Lower leg skin (tissue), 4 donors: ENCODE measurements around the gene GCM1. TPM values are rescaled to one million over a fixed set of nuclear protein-coding genes. Genes with fewer than 3 reads are reported as not detected.

Experiments used
- DNase-seq, 2 donors: peaks; one replicate each; pipeline ENCODE4 v3.0.0-alpha.2; 2019; ENCODE audit warnings: low spot score in 2 of 2
- H3K4me3 ChIP-seq: fragments of 200-600 bp; sonication (generic); 2 replicates; pipeline ENCODE4 v1.5.1; 2017; ENCODE audit warnings: mild to moderate bottlenecking, low read depth; ENCODE audit not compliant: poor library complexity, severe bottlenecking
- CTCF ChIP-seq, 3 donors: fragments of 450-650 bp; IDR thresholded peaks; one replicate each; pipeline ENCODE4 v1.5.1; 2016; ENCODE audit warnings: antibody characterized with exemption in 3 of 3, mild to moderate bottlenecking in 3 of 3, moderate library complexity in 2 of 3
- POLR2A ChIP-seq, 2 donors: fragments of 450-650 bp; IDR thresholded peaks; one replicate each; pipeline ENCODE4 v1.6.1; 2016 to 2017; ENCODE audit warnings: antibody characterized with exemption in 2 of 2, mild to moderate bottlenecking in 1 of 2, moderate library complexity in 1 of 2
- WGBS, 2 donors: methylation state at CpG; one replicate each; pipeline ENCODE4 v1.1.5; 2018; 5-methylcytosine and 5-hydroxymethylcytosine counted together
- intact Hi-C: fragments of 100-400 bp; cut with DNase I; formaldehyde crosslinking; loops from one replicate; pipeline ENCODE4 v1.15.0; 2023; ENCODE audit warnings: low total_unique reads
- total RNA-seq, 4 donors: library from RNA; depleted of rRNA; stranded (reverse); fragments of >200 nt; gene quantifications; one replicate each; pipeline ENCODE4 v1.1.0, GENCODE V29; 2016

GCM1 gene
- total RNA-seq, 4 donors from 2014 or later, result not detected

GRCh38 chr6:53119772-53120409 lies 28.8 kb downstream of the GCM1 start:
- 25 to 31% methylated on average over 4 of the region's 4 CpGs for WGBS, 2 donors
- H3K4me3 ChIP-seq, result no peak overlapping the region
- intact Hi-C loops, result no loop called here
- TF ChIP-seq CTCF (IDR thresholded peaks at IDR 0.05), result peak in 1 of 3 donors; percentile 93
- TF ChIP-seq POLR2A (IDR thresholded peaks at IDR 0.05), result no peak
- no peak for DNase-seq

DNA sequence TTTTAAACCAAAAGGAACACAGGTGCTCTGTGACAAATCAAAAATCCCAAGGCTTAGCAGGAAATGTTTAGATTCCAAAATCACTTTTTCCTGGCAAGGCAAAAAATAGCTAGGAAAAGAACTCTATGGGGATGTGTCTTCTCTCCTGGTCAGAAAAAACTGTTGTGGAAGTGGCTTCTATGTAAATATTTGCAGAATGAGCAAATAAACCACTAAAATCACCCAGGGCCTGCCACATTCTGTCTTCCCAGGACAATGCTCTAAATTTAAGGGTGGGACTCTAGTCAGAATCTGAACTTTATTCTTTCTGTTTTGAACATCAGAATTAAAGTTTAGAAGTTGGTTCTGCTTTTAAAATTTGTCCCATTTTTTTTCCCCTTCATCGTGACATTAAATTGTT lies 29.3 kb downstream of the GCM1 start:
- TF ChIP-seq CTCF (IDR thresholded peaks at IDR 0.05), result no peak
- no peak for TF ChIP-seq POLR2A (IDR thresholded peaks at IDR 0.05)
- no peak for DNase-seq
- 81 to 93% methylated on average over 1 of the region's 1 CpG for WGBS, 2 donors
- intact Hi-C loops, result no loop called here
- H3K4me3 ChIP-seq, result no peak overlapping the region

- DNase-seq, result no peak
- 88 to 94% methylated on average over 2 of the region's 2 CpGs for WGBS, 2 donors
- no peak overlapping the region for H3K4me3 ChIP-seq
- TF ChIP-seq CTCF (IDR thresholded peaks at IDR 0.05), result no peak
- no peak for TF ChIP-seq POLR2A (IDR thresholded peaks at IDR 0.05)
- intact Hi-C loops, result no loop called here
Measured at GRCh38 chr6:53115741-53116140, 32.9 kb downstream of the GCM1 start.

DNA sequence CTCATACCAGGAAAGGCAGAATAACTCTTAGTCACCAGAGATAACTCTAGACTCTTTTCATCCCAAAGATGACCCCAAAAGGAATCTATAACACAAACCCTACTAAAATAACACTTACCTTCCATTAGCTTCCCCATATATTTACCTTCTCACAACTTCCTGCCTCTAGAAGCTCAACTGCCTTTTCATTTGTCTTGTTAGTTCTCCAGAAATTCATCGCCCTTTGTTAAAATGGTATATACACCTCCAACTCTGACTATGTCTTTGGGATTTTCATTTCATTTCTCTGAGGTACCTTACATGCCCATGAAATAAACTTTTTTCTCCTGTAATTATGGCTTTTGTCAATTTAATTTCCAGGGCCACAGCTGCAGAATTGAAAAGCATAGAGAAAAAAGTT lies 33.5 kb downstream of the GCM1 start:
- no peak overlapping the region for H3K4me3 ChIP-seq
- intact Hi-C loops, result no loop called here
- DNase-seq, result no peak
- WGBS, 2 donors, result 97 to 98% methylated on average over 1 of the region's 1 CpG
- TF ChIP-seq CTCF (IDR thresholded peaks at IDR 0.05) (no peak), POLR2A (IDR thresholded peaks at IDR 0.05) (no peak)

- intact Hi-C loops, result no loop called here
- no peak overlapping the region for H3K4me3 ChIP-seq
- no peak for TF ChIP-seq POLR2A (IDR thresholded peaks at IDR 0.05)
- TF ChIP-seq CTCF (IDR thresholded peaks at IDR 0.05), result no peak
- no peak for DNase-seq
- 60 to 73% methylated on average over 4 of the region's 4 CpGs for WGBS, 2 donors
Measured at GRCh38 chr6:53113742-53114141, 34.9 kb downstream of the GCM1 start.

- WGBS, 2 donors, result 13 to 20% methylated on average over 1 of the region's 1 CpG
- no peak for DNase-seq
- intact Hi-C loops, result no loop called here
- TF ChIP-seq POLR2A (IDR thresholded peaks at IDR 0.05) (no peak), CTCF (IDR thresholded peaks at IDR 0.05) (no peak)
- H3K4me3 ChIP-seq, result no peak overlapping the region
Measured at GRCh38 chr6:53112871-53113270, 35.8 kb downstream of the GCM1 start.
